Fibroblast of pulmonary artery (primary cell): ENCODE results near the gene SRPX.

ENCODE experiments used
- DNase-seq: peaks from one replicate; pipeline ENCODE4 v3.0.0-alpha.2; 2010; ENCODE audit warnings: low read depth
- H3K4me3 ChIP-seq: replicated peaks from 2 replicates; pipeline ENCODE4 v1.5.1; 2011; ENCODE audit warnings: low read depth, mild to moderate bottlenecking, control low read depth, low read length, moderate library complexity
- TF ChIP-seq, protein P1 (sequence below): IDR thresholded peaks from 2 replicates; pipeline ENCODE4 v1.5.1; 2011; ENCODE audit warnings: mild to moderate bottlenecking, control low read depth, low read length, inconsistent platforms; ENCODE audit errors: missing control alignments

SRPX gene

DNA sequence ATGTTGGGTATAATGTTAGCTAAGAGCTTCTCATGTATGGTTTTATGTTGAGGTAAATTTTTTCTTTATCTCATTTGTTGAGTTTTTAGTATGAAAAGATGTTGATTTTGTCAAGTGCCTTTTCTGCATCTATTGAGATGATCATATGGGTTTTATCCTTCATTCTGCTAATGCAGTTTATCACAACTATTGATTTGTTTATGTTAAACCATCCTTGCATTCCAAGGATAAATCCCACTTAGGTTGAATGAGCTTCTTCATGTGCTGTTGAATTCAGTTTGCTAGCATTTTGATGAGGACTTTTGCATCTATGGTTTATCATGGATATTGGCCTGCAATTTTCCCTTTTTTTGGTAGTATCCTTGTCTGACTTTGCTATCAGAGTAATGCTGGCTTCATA, 121.0 kb downstream of the SRPX start:
- TF ChIP-seq, protein P1, sequence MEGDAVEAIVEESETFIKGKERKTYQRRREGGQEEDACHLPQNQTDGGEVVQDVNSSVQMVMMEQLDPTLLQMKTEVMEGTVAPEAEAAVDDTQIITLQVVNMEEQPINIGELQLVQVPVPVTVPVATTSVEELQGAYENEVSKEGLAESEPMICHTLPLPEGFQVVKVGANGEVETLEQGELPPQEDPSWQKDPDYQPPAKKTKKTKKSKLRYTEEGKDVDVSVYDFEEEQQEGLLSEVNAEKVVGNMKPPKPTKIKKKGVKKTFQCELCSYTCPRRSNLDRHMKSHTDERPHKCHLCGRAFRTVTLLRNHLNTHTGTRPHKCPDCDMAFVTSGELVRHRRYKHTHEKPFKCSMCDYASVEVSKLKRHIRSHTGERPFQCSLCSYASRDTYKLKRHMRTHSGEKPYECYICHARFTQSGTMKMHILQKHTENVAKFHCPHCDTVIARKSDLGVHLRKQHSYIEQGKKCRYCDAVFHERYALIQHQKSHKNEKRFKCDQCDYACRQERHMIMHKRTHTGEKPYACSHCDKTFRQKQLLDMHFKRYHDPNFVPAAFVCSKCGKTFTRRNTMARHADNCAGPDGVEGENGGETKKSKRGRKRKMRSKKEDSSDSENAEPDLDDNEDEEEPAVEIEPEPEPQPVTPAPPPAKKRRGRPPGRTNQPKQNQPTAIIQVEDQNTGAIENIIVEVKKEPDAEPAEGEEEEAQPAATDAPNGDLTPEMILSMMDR, result no peak
- DNase-seq, result no peak
- H3K4me3 ChIP-seq, result no peak overlapping the region
